Measurements from ENCODE around the gene TRIM17.

- TF ChIP-seq CTCF (conservative IDR thresholded peaks at IDR 0.05; ENCODE audit: low read length), result no peak
- no peak for TF ChIP-seq EZH2phosphoT487 (IDR thresholded peaks at IDR 0.05; ENCODE audit: borderline replicate concordance)
Observed at GRCh38 chr1:228410671-228411070, 6.0 kb downstream of the TRIM17 start.

Data from Loucy (cell line).